ENCODE measurements around the gene ZNF345. TPM values are rescaled to one million over a fixed set of nuclear protein-coding genes. Genes with fewer than 3 reads are reported as not detected.

ZNF345 gene
- total RNA-seq, 1 donor from 2014 or later = 6.9 TPM

GRCh38 chr19:36833430-36833829 lies 17.2 kb upstream of the ZNF345 start:
- peaks cover 0 to 69% of the 10 kb centered on the region in 2 donors for H3K36me3 ChIP-seq
- TF ChIP-seq POLR2AphosphoS5 (IDR thresholded peaks at IDR 0.05; ENCODE audit: insufficient read depth in 1 of 2, low read depth in 1 of 2) = no peak
- no peak for TF ChIP-seq CTCF (IDR thresholded peaks at IDR 0.05)
- TF ChIP-seq POLR2A (IDR thresholded peaks at IDR 0.05) = no peak
- no peak overlapping the region for H3K4me3 ChIP-seq
- DNase-seq (ENCODE audit: extremely low spot score in 2 of 2) = no peak
- no peaks in the 10 kb centered on the region for H3K27me3 ChIP-seq
- H3K4me1 ChIP-seq = peaks cover 9% of the 10 kb centered on the region
- no peak overlapping the region for H3K27ac ChIP-seq
- peaks cover 52% of the 10 kb centered on the region for H3K9me3 ChIP-seq
- intact Hi-C loops (cut with DNase I) = no loop called here

GRCh38 chr19:36837176-36837905 lies 13.3 kb upstream of the ZNF345 start:
- no peak for TF ChIP-seq CTCF (IDR thresholded peaks at IDR 0.05)
- TF ChIP-seq POLR2AphosphoS5 (IDR thresholded peaks at IDR 0.05; ENCODE audit: insufficient read depth in 1 of 2, low read depth in 1 of 2) = no peak
- no peak for TF ChIP-seq POLR2A (IDR thresholded peaks at IDR 0.05)
- H3K36me3 ChIP-seq = peaks cover 0 to 35% of the 10 kb centered on the region in 2 donors
- H3K4me1 ChIP-seq = peaks cover 9% of the 10 kb centered on the region
- intact Hi-C loops (cut with DNase I) = no loop called here
- H3K4me3 ChIP-seq = peak overlapping the region; percentile 49 to 73
- peaks cover 15% of the 10 kb centered on the region for H3K9me3 ChIP-seq
- peak overlapping the region; percentile 80 for H3K27ac ChIP-seq
- no peaks in the 10 kb centered on the region for H3K27me3 ChIP-seq
- DNase-seq (ENCODE audit: extremely low spot score in 2 of 2) = no peak

GRCh38 chr19:36837906-36838783 lies 12.5 kb upstream of the ZNF345 start, which contains the start of gene ZNF790:
ZNF790 (minus strand) TSS chr19:36838387; CDS start chr19:36825619, 12,768 bp downstream.
- intact Hi-C loops (cut with DNase I) = no loop called here
- TF ChIP-seq CTCF (IDR thresholded peaks at IDR 0.05) (no peak), POLR2AphosphoS5 (IDR thresholded peaks at IDR 0.05; ENCODE audit: insufficient read depth in 1 of 2, low read depth in 1 of 2) (peak; percentile 76 to 84)
- no peaks in the 10 kb centered on the region for H3K27me3 ChIP-seq
- peaks cover 0 to 29% of the 10 kb centered on the region in 2 donors for H3K36me3 ChIP-seq
- H3K4me1 ChIP-seq = peaks cover 9% of the 10 kb centered on the region
- DNase-seq (ENCODE audit: extremely low spot score in 2 of 2) = peak in 1 of 2 donors; percentile 87
- H3K9me3 ChIP-seq = peaks cover 7% of the 10 kb centered on the region
- H3K4me3 ChIP-seq = peak within 1 kb of the TSS; percentile 49 to 73
- peak within 1 kb of the TSS; percentile 80 for H3K27ac ChIP-seq

- DNase-seq (ENCODE audit: extremely low spot score in 2 of 2) = peak in 1 of 2 donors; percentile 85
- Histone ChIP-seq H3K36me3 (peaks cover 0 to 29% of the 10 kb centered on the region in 2 donors), H3K4me1 (peaks cover 9% of the 10 kb centered on the region), H3K9me3 (peaks cover 4% of the 10 kb centered on the region), H3K27me3 (no peaks in the 10 kb centered on the region), H3K27ac (peak overlapping the region; percentile 80), H3K4me3 (peak overlapping the region; percentile 49 to 73)
- no peak for TF ChIP-seq POLR2AphosphoS5 (IDR thresholded peaks at IDR 0.05; ENCODE audit: insufficient read depth in 1 of 2, low read depth in 1 of 2)
- no peak for TF ChIP-seq POLR2A (IDR thresholded peaks at IDR 0.05)
- TF ChIP-seq CTCF (IDR thresholded peaks at IDR 0.05) = no peak
- intact Hi-C loops (cut with DNase I) = no loop called here
These were observed 11.8 kb upstream of the ZNF345 start for GRCh38 chr19:36838784-36839324.

Data from vagina (tissue), 2 donors.